Natural killer cell (primary cell): ENCODE measurements around the gene SRL. TPM values are rescaled to one million over a fixed set of nuclear protein-coding genes. Genes with fewer than 3 reads are reported as not detected.
A peak's percentile ranks its signal among the peaks of the same experiment; 100 is the strongest.
"Not testable (repeated sequence)": the region's sequence is repeated elsewhere in the genome, so short reads cannot be mapped to it uniquely, and the experiment has no call there.

Experiments used
- ATAC-seq, 3 donors: fragments of 150-1000 bp in 2 of 3; fragments of 200-7000 bp in 1 of 3; cut with Tn5 transposase; 1 replicate in 1 of 3; 2 replicates in 2 of 3; pipeline ENCODE4 v1.10.0; 2021; ENCODE audit warnings: mild to moderate bottlenecking in 2 of 3, moderate library complexity in 2 of 3
- DNase-seq, 2 donors: peaks; one replicate each; pipeline versions ENCODE4 v3.0.0 to v3.0.0-alpha.2; 2013 to 2021; ENCODE audit warnings: mixed read lengths in 1 of 2
- H3K27ac ChIP-seq: one replicate; pipeline ENCODE4 v1.5.1; 2013; ENCODE audit warnings: mild to moderate bottlenecking, low read length
- H3K27me3 ChIP-seq: one replicate; pipeline ENCODE4 v1.6.1; 2013; ENCODE audit warnings: low read length; ENCODE audit not compliant: control insufficient read depth, insufficient read depth
- H3K36me3 ChIP-seq: one replicate; pipeline ENCODE4 v1.6.1; 2013; ENCODE audit warnings: low read length; ENCODE audit not compliant: control insufficient read depth, insufficient read depth
- H3K4me1 ChIP-seq: one replicate; pipeline ENCODE4 v1.6.1; 2013; ENCODE audit warnings: low read length; ENCODE audit not compliant: control insufficient read depth, insufficient read depth
- H3K4me3 ChIP-seq: one replicate; pipeline ENCODE4 v1.5.1; 2013; ENCODE audit warnings: low read length
- H3K9me3 ChIP-seq: one replicate; pipeline ENCODE4 v1.6.1; 2013; ENCODE audit warnings: low read length; ENCODE audit not compliant: control insufficient read depth, insufficient read depth
- H3K27ac Mint-ChIP-seq, 2 donors: one replicate each; pipeline ENCODE4 v1.8.0; 2022; ENCODE audit warnings: mild to moderate bottlenecking in 2 of 2, mixed read lengths in 2 of 2, moderate library complexity in 1 of 2
- H3K27me3 Mint-ChIP-seq, 2 donors: one replicate each; pipeline ENCODE4 v1.8.0; 2022; ENCODE audit warnings: low read depth in 2 of 2, mixed read lengths in 2 of 2
- H3K36me3 Mint-ChIP-seq: one replicate; pipeline ENCODE4 v1.8.0; 2022; ENCODE audit warnings: mixed read lengths
- H3K4me1 Mint-ChIP-seq, 2 donors: one replicate each; pipeline ENCODE4 v1.8.0; 2022; ENCODE audit warnings: mixed read lengths in 2 of 2
- H3K4me3 Mint-ChIP-seq: one replicate; pipeline ENCODE4 v1.8.0; 2022; ENCODE audit warnings: mild to moderate bottlenecking, moderate library complexity, mixed read lengths
- H3K9me3 Mint-ChIP-seq, 2 donors: one replicate each; pipeline ENCODE4 v1.8.0; 2022; ENCODE audit warnings: mixed read lengths in 2 of 2
- whole genome bisulfite sequencing: methylation state at CpG from one replicate; pipeline ENCODE4 v1.1.7; 2013; ENCODE audit warnings: missing lambda C conversion rate; ENCODE audit not compliant: insufficient coverage; 5-methylcytosine and 5-hydroxymethylcytosine counted together
- intact Hi-C: fragments of 100-400 bp; cut with micrococcal nuclease; formaldehyde crosslinking; loops from one replicate; pipeline ENCODE4 v1.14.2; 2022
- total RNA-seq, 4 donors: library from RNA; stranded (reverse); fragments of 120-200 nt in 1 of 4; gene quantifications; one replicate each; pipeline versions ENCODE4 v1.2.3 to v1.2.4, GENCODE V29; 2013 to 2022
- TF ChIP-seq, protein P1 (sequence below): fragments of 200-600 bp; IDR thresholded peaks from one replicate; pipeline ENCODE4 v1.8.0; 2022; ENCODE audit warnings: antibody characterized with exemption

SRL gene
- total RNA-seq, 3 donors from 2014 or later (not counting 1 experiment from before 2014, with no cell fraction given): not detected

DNA sequence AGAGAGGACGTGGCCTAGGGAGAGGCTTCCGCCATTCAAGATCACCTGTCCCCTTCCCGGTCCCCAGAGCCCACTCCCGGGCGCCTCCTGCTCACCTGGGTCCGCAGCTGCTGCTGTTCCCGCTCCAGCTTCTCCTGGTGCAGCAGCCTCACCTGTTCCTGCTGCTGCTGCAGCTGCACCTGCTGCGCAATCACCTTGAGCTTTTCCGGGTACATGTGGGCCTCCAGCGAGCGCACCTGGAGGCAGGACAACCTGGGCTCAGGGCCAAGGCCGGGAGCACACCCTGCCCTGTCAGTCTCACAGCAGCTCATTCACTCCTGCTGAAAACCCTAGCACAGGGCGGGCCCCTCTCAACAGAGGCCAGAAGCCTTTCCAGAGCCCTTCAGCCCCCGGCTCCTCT lies 18.5 kb upstream of the SRL start:
- Mint-ChIP-seq H3K4me3 (no peak overlapping the region), H3K4me1 (peaks cover 0 to 6% of the 10 kb centered on the region in 2 donors), H3K36me3 (no peaks in the 10 kb centered on the region), H3K27ac (no peak overlapping the region), H3K27me3 (no peaks in the 10 kb centered on the region), H3K9me3 (no peaks in the 10 kb centered on the region)
- intact Hi-C loops: no loop called here
- H3K27me3 ChIP-seq: no peaks in the 10 kb centered on the region
- 97% methylated on average over 14 of the region's 14 CpGs for WGBS
- no peak overlapping the region for H3K27ac ChIP-seq
- no peaks in the 10 kb centered on the region for H3K9me3 ChIP-seq
- H3K4me3 ChIP-seq: no peak overlapping the region
- H3K36me3 ChIP-seq: peaks cover 9% of the 10 kb centered on the region
- DNase-seq: no peak
- TF ChIP-seq, protein P1, sequence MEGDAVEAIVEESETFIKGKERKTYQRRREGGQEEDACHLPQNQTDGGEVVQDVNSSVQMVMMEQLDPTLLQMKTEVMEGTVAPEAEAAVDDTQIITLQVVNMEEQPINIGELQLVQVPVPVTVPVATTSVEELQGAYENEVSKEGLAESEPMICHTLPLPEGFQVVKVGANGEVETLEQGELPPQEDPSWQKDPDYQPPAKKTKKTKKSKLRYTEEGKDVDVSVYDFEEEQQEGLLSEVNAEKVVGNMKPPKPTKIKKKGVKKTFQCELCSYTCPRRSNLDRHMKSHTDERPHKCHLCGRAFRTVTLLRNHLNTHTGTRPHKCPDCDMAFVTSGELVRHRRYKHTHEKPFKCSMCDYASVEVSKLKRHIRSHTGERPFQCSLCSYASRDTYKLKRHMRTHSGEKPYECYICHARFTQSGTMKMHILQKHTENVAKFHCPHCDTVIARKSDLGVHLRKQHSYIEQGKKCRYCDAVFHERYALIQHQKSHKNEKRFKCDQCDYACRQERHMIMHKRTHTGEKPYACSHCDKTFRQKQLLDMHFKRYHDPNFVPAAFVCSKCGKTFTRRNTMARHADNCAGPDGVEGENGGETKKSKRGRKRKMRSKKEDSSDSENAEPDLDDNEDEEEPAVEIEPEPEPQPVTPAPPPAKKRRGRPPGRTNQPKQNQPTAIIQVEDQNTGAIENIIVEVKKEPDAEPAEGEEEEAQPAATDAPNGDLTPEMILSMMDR: no peak
- no peaks in the 10 kb centered on the region for H3K4me1 ChIP-seq
- no peak for ATAC-seq

DNA sequence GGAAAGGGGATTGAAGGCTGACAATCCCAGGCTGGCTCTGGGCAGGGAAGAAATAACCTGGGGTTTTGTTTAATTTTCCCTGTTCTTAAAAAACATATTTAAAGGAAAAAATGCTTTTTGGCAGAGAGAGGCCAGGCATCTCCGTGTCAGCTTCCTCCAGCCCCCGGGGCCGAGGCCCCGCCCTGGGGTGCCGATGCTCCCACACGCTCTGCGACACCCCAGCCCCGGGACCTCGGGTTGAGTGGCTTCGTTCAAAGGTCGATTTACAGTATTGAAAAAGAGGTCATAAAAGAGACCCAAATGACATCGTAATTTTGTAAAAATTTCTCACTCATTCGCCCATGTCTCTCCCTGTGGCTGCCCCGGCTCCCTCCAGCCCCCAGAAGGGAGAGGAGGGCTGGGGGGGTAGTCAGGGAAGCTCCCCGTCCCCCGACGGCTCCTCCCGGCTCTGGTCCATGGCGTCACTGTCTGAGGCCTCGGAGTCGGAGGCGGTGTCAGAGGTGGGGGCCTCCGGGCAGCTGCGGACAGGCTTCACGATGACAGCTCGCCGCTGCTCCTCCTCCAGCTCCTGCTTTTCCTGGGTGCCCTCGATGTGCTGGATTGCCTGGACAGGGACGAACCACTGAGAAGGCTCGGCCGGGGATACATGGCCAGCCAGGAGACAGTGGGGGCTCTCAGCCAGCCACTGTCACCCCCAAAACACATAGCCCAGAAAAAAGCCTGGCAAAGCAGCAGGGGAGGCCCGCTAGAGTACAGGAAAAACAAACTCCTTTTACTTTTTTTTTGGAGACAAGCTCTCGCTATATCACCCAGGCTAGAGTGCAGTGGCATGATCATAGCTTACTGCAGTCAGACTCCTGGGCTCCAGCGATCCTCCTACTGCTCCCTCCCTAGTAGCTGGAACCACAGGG lies 16.0 kb upstream of the SRL start:
- ATAC-seq (no peak), DNase-seq (no peak)
- WGBS: 94% methylated on average over 34 of the region's 34 CpGs
- no peaks in the 10 kb centered on the region for H3K9me3 ChIP-seq
- H3K27ac ChIP-seq: no peak overlapping the region
- H3K27me3 ChIP-seq: no peaks in the 10 kb centered on the region
- no peaks in the 10 kb centered on the region for H3K36me3 Mint-ChIP-seq
- H3K4me1 ChIP-seq: peaks cover 12% of the 10 kb centered on the region
- peaks cover 9% of the 10 kb centered on the region for H3K36me3 ChIP-seq
- intact Hi-C loops: loop anchor here (10.0 kb wide), 2 partner anchors 273 to 357 kb away; partner anchors contain the start of gene UBALD1
- TF ChIP-seq, protein P1: no peak
- peaks cover 0 to 15% of the 10 kb centered on the region in 2 donors for H3K4me1 Mint-ChIP-seq
- no peak overlapping the region for H3K4me3 ChIP-seq
- no peak overlapping the region for H3K4me3 Mint-ChIP-seq
- H3K9me3 Mint-ChIP-seq: no peaks in the 10 kb centered on the region
- H3K27me3 Mint-ChIP-seq: no peaks in the 10 kb centered on the region
- no peak overlapping the region for H3K27ac Mint-ChIP-seq

DNA sequence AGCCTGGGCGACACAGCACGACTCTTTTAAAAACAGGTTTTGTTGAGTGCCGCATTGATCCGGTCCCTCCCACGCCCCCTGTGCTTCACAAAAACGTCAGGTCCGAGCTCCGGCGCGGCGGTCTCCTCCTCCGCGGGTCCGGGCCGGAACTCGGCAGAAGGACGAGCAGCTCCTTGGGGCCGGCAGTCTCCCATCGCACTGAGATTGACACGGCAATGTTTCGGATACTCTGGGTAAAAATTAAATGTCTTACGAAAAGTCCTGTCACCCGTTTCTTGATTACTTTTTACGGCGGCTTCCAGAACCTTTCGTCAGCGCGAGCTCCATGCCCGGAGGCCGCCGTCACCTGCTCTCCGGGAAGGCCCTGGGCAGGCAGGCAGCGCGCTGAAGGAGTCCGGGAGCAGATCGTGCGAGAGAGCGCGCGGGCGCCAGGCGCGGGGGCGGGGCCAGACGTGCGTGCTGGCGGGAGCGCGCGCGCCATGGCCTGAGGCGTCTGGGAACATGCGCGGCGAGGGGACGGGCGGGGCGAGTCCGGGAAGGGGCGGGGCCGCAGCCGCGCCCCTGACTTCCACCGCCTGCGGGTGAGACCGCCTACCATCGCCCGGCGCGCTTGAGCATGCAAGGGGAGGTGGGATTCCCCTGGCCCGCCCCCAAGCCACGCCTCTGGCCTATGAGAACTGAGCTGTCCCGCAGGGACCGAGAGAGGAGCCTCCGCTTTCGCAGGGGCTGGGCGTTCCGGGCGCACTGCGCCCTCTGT lies 11.7 kb upstream of the SRL start:
- H3K4me1 Mint-ChIP-seq: peaks cover 0 to 9% of the 10 kb centered on the region in 2 donors
- peak overlapping the region; percentile 89 to 96 for H3K27ac Mint-ChIP-seq
- H3K27ac ChIP-seq: peak overlapping the region; percentile 74
- TF ChIP-seq, protein P1: no peak
- H3K9me3 ChIP-seq: no peaks in the 10 kb centered on the region
- DNase-seq (peak; percentile 97 to 100), ATAC-seq (peak; percentile 92 to 99 (median 92))
- WGBS: under 1% methylated on average over 80 of the region's 80 CpGs
- peaks cover 16% of the 10 kb centered on the region for H3K4me1 ChIP-seq
- H3K4me3 ChIP-seq: peak overlapping the region; percentile 69
- H3K36me3 Mint-ChIP-seq: no peaks in the 10 kb centered on the region
- no peaks in the 10 kb centered on the region for H3K9me3 Mint-ChIP-seq
- no peaks in the 10 kb centered on the region for H3K27me3 Mint-ChIP-seq
- intact Hi-C loops: loop anchor here (1.0 to 10.0 kb wide), 6 partner anchors 54 to 514 kb away; partner anchors contain the start of genes ADCY9, UBALD1 and ZNF500
- no peaks in the 10 kb centered on the region for H3K36me3 ChIP-seq
- H3K4me3 Mint-ChIP-seq: peak overlapping the region; percentile 94
- H3K27me3 ChIP-seq: no peaks in the 10 kb centered on the region

DNA sequence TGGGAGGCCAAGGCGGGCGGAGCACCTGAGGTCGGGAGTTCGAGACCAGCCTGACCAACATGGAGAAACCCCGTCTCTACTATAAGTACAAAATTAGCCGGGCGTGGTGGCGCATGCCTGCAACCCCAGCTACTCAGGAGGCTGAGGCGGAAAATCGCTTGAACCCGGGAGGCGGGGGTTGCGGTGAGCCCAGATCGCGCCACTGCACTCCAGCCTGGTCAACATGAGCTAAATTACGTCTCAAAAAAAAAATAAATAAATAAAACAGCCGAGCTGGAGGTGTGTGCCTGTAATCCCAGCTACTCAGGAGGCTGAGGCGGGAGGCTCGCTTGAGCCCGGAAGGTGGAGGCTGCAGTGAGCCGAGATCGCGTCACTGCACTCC lies 11.1 kb upstream of the SRL start:
- not testable (repeated sequence) for H3K36me3 ChIP-seq, H3K9me3 Mint-ChIP-seq, H3K27me3 ChIP-seq, ATAC-seq, H3K4me1 Mint-ChIP-seq, H3K27me3 Mint-ChIP-seq, H3K36me3 Mint-ChIP-seq, DNase-seq, H3K9me3 ChIP-seq
- H3K27ac Mint-ChIP-seq: peak overlapping the region; percentile 89 to 96
- peak overlapping the region; percentile 74 for H3K27ac ChIP-seq
- intact Hi-C loops: loop anchor here (1.0 to 10.0 kb wide), 5 partner anchors 54 to 514 kb away; partner anchors contain the start of genes ADCY9, UBALD1 and ZNF500
- peak overlapping the region; percentile 94 for H3K4me3 Mint-ChIP-seq
- peak overlapping the region; percentile 69 for H3K4me3 ChIP-seq
- H3K4me1 ChIP-seq: peaks cover 16% of the 10 kb centered on the region
- 64% methylated on average over 23 of the region's 23 CpGs for WGBS
